ENCODE data around the gene NANOS1.

- TF ChIP-seq CTCF (IDR thresholded peaks at IDR 0.05): no peak
- no peak for TF ChIP-seq POLR2A (IDR thresholded peaks at IDR 0.05; ENCODE audit: low read length)
Measured at GRCh38 chr10:118993214-118993613, 36.3 kb upstream of the NANOS1 start.

Data from A549 (cell line).